ENCODE data around the gene RALGPS1. TPM values are rescaled to one million over a fixed set of nuclear protein-coding genes. Genes with fewer than 3 reads are reported as not detected.

RALGPS1 gene
- total RNA-seq, 1 experiment from 2014 or later: 0.42 TPM

DNA sequence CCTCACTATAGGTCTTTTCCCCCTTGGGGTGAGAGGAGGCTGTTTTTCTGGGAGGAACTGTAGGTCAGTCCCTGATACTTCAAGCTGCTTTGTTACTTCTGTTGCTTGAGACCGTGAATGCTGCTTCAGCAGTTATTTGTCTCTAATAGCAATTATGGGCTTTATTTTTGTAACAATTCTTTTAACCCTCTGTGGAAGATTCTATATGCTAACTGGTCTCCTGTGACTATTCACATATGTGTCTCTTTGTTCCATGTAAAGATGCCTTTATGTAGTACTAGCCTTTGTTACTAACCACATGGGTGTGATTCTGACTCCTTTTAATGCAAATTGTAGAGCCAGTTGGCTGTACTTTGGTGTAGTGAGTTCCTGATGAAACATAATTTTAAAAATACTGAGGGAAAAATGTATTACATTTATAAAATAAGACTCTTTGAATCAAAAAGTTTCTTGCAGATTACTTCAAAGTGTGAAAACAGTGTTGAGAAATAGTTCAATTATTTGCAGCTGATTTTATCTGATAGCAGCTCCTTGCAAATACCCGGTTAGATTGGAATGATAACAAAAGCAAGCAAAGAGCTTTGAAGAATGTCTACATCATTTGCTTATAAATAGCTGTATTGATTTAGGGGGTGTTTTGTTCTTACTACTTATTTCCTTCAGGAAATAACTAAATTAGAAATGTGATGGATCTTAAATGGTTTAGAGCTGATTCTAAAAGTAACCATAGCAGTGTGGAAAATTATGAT is 161.2 kb downstream of the RALGPS1 start:
- DNase-seq (ENCODE audit: low read depth): no peak

GRCh38 chr9:127076860-127077643 is 162.5 kb downstream of the RALGPS1 start:
- no peak for DNase-seq (ENCODE audit: low read depth)

DNA sequence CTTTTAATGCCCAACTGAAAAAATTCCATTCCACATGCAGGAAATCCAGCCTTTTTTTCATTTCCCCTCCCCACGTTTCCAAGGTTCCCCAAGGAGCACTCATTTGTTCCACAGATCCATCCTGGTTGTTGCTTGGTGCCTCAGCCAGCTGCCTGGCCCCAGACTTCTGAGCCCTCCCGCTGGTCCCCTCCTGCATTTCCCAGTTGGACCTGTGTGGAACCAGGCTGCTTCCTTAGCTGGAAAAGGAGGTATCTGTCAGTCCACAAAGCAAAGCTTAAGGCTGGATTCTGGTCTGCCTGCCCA is 163.0 kb downstream of the RALGPS1 start:
- DNase-seq (ENCODE audit: low read depth): no peak

- no peak for DNase-seq (ENCODE audit: low read depth)
Measured at GRCh38 chr9:127078336-127078735, 163.8 kb downstream of the RALGPS1 start.

DNA sequence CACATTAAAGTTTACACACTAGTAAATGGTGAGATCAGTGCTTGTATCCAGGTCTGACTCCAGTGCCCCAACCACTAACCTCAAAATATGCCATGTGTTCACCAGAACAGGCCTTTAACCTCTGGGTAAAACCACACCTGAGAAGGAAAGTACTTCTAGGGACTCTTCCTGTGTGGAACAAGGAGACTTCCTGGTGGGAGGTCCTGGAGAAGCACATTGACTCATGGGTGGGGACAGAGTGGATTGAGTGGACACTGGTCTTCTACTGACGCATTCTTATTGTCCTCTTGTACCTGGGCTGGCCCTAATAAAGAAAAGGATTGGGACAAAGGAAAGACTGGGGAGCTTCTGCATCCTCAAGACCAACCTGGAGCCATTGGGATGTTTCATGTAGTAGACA is 164.4 kb downstream of the RALGPS1 start:
- no peak for DNase-seq (ENCODE audit: low read depth)

DNA sequence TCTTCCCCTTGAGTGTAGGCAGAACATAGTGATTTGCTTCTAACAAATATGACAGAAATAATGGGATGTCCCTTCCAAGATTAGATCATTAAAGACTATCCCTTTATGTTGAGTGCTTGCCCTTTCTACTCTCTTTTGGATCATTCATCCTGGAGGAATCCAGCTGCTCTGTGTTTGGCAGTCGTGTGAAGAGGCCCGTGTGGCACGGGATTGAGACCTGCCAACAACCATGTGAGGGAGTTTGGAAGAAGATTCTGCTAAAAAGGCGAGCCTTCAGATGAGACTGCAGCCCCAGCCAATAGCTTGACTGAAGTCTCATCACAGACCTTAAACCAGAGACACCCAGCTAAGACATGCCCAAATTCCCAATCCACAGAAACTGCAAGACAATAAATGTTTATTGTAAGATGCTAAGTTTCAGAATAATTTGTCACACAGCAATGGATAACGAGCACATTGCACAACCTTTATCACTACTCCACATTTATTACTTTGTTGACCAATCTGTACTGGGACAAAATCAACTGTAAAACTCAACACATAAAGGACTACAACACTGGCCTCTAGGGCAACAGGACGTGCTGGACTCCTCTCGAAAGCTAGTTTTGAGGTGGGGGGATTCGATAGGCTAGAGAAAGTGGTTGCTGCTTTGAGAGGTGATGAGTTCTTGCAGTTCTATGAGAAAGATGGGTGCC is 165.0 kb downstream of the RALGPS1 start:
- DNase-seq (ENCODE audit: low read depth): no peak

DNA sequence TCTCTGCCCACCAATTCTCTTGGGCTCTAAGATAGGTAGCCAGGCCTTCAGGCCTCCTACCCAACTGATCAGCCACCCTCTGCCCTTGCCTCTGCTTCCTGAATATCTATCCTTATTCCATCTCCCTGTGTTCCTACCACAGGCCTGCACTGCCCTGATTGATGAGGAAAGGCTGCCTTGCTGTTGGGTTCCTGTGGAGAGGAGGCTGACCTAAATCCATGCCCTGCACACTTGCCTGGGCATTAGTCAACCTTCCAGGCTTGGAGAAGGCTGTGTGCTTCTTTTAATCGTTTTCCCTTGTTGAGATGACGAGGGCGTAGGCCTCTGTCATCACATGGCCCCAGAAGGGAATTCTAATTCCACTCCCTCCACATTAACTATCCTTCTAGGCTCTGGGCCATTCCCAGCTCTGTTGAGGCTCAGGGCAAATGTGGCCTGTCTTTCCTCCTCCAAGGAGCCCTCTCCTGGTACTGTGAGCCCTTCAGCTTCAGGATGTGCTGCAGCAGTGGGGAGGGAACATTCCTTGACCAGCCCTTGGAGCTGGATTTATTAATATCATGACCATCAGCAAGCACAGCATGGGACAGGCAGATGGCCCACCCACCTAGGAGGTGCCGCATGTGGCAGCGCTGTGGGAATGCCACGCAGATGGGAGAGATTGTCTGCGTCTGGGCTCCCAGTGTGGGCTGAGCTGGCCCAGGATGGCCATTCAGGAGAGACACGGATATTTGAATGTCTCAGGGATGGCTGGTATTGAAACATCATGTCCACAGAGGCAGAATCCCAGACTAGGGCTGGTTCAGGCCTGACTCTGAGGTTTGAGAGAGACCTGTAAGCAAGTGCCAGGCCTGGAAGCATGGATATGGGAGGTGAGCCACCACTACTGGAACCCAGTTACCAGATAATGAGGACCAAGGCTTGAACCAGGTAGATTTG is 166.9 kb downstream of the RALGPS1 start:
- no peak for DNase-seq (ENCODE audit: low read depth)

GRCh38 chr9:127083138-127083980 is 168.8 kb downstream of the RALGPS1 start:
- no peak for DNase-seq (ENCODE audit: low read depth)

DNA sequence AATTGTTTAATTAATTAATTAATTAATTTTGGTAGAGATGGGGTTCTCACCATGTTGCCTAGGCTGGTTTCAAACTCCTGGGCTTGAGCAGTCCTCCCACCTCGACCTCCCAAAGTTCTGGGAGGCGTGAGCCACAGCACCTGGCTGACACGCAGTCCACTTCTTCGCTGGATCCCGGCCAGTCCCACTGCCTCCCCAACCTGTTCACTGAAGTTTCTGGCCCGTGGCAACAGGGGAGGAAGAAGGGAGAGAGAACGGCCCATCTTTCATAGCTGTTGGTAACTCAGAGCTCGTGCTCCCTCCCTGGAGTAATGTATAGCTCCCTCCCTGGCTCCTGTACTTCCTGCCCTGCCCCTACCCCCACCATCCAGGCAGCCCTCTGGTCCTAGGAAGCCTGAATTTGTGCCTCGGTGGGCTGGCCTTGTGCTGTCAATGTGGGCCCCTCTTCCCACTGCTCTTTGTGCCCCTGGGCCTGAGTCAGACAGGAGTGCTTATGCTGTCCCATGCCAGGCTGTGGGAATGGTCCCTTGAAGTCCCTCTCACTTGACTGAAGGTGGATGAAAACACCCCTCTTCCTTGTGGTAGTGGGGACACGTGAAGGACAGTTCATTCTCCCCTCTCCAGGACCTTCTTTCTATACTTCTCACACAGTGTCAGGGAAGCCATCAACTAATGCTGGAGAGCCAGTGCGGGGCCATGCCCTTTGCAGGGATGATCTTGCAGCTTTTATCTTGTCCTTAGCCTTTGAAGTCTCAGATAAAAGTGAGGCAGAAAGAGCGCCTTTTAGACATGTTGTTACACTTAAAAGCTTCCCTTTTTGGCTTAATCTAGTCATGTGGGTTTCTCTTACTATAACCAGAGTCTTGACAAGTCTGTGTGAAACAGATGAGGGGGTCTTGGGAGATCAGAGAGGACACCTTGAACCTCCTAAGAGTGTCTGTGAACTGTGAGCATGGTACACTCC is 169.8 kb downstream of the RALGPS1 start:
- no peak for DNase-seq (ENCODE audit: low read depth)

DNA sequence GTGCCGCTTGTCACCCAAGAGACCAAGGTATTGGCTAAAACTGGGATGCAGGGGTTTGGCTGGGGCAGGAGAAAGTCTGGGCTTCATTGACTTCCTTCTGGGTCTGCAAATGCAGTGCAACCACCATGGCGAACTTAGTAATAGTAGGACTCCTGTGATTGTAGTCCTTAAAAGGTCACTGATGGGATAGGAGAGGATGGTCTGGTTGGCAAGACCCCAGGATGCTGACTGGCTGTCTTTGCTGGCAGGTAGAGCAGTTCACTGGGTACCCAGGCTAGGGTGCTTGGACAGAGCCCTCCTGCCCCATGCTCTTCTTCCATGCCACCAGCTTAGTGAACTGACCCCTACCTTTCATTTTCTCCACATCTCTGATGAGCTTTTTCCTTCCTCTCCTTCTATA is 170.6 kb downstream of the RALGPS1 start:
- DNase-seq (ENCODE audit: low read depth): no peak

DNA sequence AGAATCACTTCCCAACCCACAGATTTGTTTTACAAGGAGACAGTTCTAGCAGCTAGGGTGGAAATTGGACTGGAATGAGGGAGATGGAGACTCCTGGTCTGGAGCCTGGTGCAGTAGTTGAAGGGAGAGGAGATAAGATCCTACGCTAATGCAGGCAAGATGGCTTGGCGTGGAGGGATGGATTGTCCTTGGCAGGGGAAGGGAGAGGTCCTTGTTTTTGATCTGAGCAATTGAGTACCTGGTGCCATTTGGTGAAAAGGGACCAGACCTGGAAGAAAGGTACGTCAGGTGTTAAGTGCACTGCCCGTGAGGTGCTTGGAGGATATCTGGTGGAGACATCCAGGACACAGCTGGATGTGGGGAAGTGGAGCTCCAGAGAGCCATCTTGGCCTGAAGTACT is 172.2 kb downstream of the RALGPS1 start:
- no peak for DNase-seq (ENCODE audit: low read depth)

- DNase-seq (ENCODE audit: low read depth): no peak
Measured at GRCh38 chr9:127087411-127087810, 172.8 kb downstream of the RALGPS1 start.

DNA sequence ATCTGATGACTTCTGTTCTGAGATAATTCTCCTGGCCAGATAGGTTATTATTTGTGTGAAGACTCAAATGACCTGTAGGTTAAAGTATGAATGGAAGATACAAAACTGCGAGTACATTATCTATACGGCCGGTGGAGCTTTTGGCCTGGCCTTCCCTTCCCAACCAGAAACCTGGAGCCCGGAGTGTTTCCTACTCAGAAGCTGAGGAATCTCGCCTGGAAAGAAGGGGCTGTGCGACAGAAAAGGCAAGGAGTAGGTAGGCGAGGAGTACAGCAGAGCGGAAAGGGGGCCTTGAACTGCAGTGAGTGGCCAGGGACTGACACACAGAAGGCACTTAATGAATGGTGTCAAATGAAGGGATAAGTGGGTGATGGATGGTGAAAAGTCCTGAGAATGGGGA is 173.3 kb downstream of the RALGPS1 start:
- DNase-seq (ENCODE audit: low read depth): no peak

GRCh38 chr9:127088724-127089615 is 174.4 kb downstream of the RALGPS1 start:
- no peak for DNase-seq (ENCODE audit: low read depth)

DNA sequence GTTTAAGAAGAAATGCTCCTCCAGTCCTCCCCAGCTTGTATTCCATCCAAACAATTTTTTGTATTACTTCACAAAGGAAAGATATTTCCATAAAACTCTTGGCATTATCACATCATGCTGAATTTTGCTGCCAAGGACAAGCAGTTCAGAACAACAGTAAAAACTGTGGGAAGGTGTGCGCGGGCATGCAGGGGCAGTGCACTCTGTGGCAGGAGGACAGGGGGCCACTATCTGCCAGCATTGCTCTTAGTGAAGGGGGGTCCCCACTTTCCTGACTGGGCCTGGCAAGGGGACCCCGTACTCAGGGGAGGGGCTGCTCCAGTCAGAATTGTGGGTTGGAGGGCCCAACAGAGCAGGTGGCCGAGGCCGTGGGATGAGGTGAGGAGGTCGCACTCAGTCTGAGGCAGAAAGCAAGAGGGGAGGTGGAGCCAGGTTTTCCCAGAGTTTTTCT is 175.1 kb downstream of the RALGPS1 start:
- DNase-seq (ENCODE audit: low read depth): no peak

- no peak for DNase-seq (ENCODE audit: low read depth)
Measured at GRCh38 chr9:127090341-127090985, 175.9 kb downstream of the RALGPS1 start.

- no peak for DNase-seq (ENCODE audit: low read depth)
Measured at GRCh38 chr9:127091526-127091925, 176.9 kb downstream of the RALGPS1 start.
